Karpas-422 (cell line): ENCODE measurements around the gene MAPRE2. TPM values are rescaled to one million over a fixed set of nuclear protein-coding genes. Genes with fewer than 3 reads are reported as not detected.
A peak's percentile ranks its signal among the peaks of the same experiment; 100 is the strongest.

Experiments used
- DNase-seq: peaks from one replicate; pipeline ENCODE4 v3.0.0-alpha.2; 2015
- H2AFZ ChIP-seq: fragments of 200-600 bp; sonication (generic); 2 replicates; pipeline ENCODE4 v1.6.1; 2014; ENCODE audit warnings: antibody characterized with exemption, low read length, mixed read lengths
- H3K27ac ChIP-seq: fragments of 200-600 bp; sonication (generic); 2 replicates; pipeline ENCODE4 v1.5.1; 2014; ENCODE audit warnings: mild to moderate bottlenecking, low read length, moderate library complexity
- H3K27me3 ChIP-seq: fragments of 200-600 bp; sonication (generic); 2 replicates; pipeline ENCODE4 v1.6.1; 2014; ENCODE audit warnings: low read length, mixed read lengths
- H3K36me3 ChIP-seq: fragments of 200-600 bp; sonication (generic); 2 replicates; pipeline ENCODE4 v1.6.1; 2014; ENCODE audit warnings: low read length, mixed read lengths; ENCODE audit not compliant: insufficient read depth
- H3K4me1 ChIP-seq: fragments of 200-600 bp; sonication (generic); 2 replicates; pipeline ENCODE4 v1.6.1; 2014; ENCODE audit warnings: mild to moderate bottlenecking, low read length, mixed read lengths
- H3K4me2 ChIP-seq: fragments of 200-600 bp; sonication (generic); 2 replicates; pipeline ENCODE4 v1.6.1; 2014; ENCODE audit warnings: low read length, low read depth, mild to moderate bottlenecking; ENCODE audit not compliant: poor library complexity, severe bottlenecking
- H3K4me3 ChIP-seq: fragments of 200-600 bp; sonication (generic); 2 replicates; pipeline ENCODE4 v1.5.1; 2014; ENCODE audit warnings: mild to moderate bottlenecking, antibody characterized with exemption, low read length, mixed read lengths
- H3K79me2 ChIP-seq: fragments of 200-600 bp; sonication (generic); 2 replicates; pipeline ENCODE4 v1.6.1; 2014; ENCODE audit warnings: mild to moderate bottlenecking, low read length, mixed read lengths
- H3K9ac ChIP-seq: fragments of 200-600 bp; sonication (generic); 2 replicates; pipeline ENCODE4 v1.6.0; 2014; ENCODE audit warnings: low read length
- H3K9me2 ChIP-seq: fragments of 200-600 bp; sonication (generic), shearing (Covaris generic); replicated peaks from 2 replicates; pipeline ENCODE4 v1.6.0; 2014; ENCODE audit warnings: mild to moderate bottlenecking, low read length, moderate library complexity; ENCODE audit not compliant: insufficient read depth
- H3K9me3 ChIP-seq: fragments of 300-700, 200-600 bp; sonication (generic); 2 replicates; pipeline ENCODE4 v1.6.1; 2014; ENCODE audit warnings: low read length, mixed read lengths
- H4K20me1 ChIP-seq: fragments of 200-600 bp; sonication (generic); 2 replicates; pipeline ENCODE4 v1.6.1; 2014; ENCODE audit warnings: mild to moderate bottlenecking, antibody characterized with exemption, low read length, low read depth; ENCODE audit not compliant: insufficient read depth
- total RNA-seq: library from RNA; depleted of rRNA; stranded (reverse); fragments of >200 nt; shearing (Covaris generic); gene quantifications from 2 replicates; pipeline ENCODE4 v1.2.3, GENCODE V29; 2014; ENCODE audit warnings: low replicate concordance; rRNA removed

The MAPRE2 gene
- 200 and 267 TPM in 2 replicates for total RNA-seq

DNA sequence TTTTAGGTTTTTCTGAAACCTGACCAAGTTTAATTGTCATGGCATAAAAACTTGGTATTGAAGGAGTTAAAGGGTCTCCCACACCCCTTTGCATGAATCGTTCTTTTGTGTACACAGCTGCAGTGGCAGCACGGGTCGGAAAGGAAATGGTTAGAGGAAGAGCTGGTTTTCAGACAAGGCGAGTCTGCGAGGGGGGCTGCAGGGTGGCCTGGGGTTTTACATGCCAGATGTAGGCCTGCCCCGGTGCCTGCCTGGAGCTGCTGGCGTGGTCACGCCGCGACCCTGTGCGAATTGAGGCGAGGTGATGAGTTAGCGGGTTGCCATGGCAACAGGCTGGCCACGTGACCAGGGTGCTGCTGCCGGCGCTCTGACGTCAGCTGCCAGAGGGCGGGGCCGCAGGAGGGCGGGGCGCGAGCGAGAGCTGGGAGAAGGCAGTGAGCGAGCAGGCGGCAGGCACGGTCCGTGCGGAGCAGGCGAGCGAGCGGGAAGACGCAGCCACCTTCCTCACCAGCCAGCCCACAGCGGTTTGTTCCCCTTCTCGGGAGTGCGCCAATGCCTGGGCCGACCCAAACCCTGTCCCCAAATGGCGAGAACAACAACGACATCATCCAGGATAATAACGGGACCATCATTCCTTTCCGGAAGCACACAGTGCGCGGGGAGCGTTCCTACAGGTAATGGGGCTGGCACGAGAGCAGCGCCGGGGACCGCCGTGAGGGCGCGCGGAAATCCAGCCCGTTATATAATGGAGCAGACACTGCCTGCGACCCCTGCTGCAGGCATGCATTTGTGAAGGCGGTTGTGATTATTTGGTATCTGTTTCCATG lies at the start of gene MAPRE2:
Gene MAPRE2, plus strand, starts transcription at position 426 of the 827 bp plus-strand sequence. Its CDS starts 127 bp downstream, at position 553.
- H3K4me1 ChIP-seq: peaks cover 74% of the 10 kb centered on the region
- peak within 1 kb of the TSS; percentile 93 for H3K9ac ChIP-seq
- peak within 1 kb of the TSS; percentile 86 for H3K4me3 ChIP-seq
- no peaks in the 10 kb centered on the region for H3K27me3 ChIP-seq
- H3K4me2 ChIP-seq: peak within 1 kb of the TSS; percentile 93
- peaks cover 16% of the 10 kb centered on the region for H3K36me3 ChIP-seq
- H2AFZ ChIP-seq: no peak within 1 kb of the TSS
- H3K27ac ChIP-seq: peak within 1 kb of the TSS; percentile 99
- no peaks in the 10 kb centered on the region for H3K9me3 ChIP-seq
- DNase-seq: peak; percentile 100
- peaks cover 50% of the 10 kb centered on the region for H3K79me2 ChIP-seq
- peaks cover 35% of the 10 kb centered on the region; the same call in 1 of the 2 replicates for H4K20me1 ChIP-seq
- H3K9me2 ChIP-seq: no peaks in the 10 kb centered on the region

DNA sequence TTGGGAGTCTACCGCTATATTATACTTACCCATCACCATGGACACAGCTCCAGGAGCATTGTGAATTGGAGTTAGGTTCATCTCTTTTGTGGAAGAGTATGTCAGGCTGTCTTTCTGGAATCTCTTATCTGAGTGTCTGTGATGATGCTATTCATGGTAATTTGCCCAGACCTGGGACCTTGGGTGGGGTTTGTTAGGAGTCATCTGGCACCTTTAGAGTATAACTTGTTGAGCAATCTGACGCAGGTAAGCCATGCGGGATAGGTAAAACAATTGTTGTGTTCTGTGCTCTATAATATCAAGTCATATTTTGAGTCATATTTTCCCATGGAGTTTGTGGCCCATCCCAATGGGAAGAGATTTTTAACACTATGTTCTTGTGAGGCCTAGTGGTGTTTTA lies 49.7 kb upstream of the MAPRE2 start:
- H3K4me1 ChIP-seq: peaks cover 5% of the 10 kb centered on the region
- no peaks in the 10 kb centered on the region for H3K79me2 ChIP-seq
- no peaks in the 10 kb centered on the region for H4K20me1 ChIP-seq
- H3K27ac ChIP-seq: no peak overlapping the region
- H3K27me3 ChIP-seq: 0 out of 2 replicates have a peak, but pooled peaks cover 2% of the 10 kb centered on the region
- H3K36me3 ChIP-seq: no peaks in the 10 kb centered on the region
- H3K9me3 ChIP-seq: no peaks in the 10 kb centered on the region
- H3K4me2 ChIP-seq: no peak overlapping the region
- H3K4me3 ChIP-seq: no peak overlapping the region
- no peaks in the 10 kb centered on the region for H3K9me2 ChIP-seq
- DNase-seq: no peak
- no peak overlapping the region for H2AFZ ChIP-seq
- H3K9ac ChIP-seq: no peak overlapping the region

DNA sequence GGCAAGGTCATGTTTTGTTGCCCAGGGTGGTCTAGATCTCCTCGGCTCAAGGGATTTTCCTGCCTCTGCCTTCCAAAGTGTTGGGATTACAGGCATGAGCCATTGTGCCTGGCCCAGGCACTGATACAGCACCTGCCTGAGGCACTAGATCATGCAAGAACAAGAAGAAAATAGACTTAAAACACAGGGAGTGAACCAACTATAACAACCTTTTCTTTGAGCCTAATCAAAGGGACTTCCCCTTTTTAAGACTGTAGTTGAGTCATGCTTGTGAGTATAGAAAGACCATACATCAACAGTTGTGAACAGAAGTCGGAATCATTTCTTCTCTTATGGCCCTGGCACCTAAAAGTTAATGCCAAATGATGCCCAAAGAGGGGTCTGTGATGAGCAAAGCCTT lies 47.9 kb upstream of the MAPRE2 start:
- Histone ChIP-seq H3K4me1 (peaks cover 5% of the 10 kb centered on the region), H3K27ac (no peak overlapping the region), H3K36me3 (no peaks in the 10 kb centered on the region), H3K9ac (no peak overlapping the region), H3K4me3 (no peak overlapping the region), H3K79me2 (no peaks in the 10 kb centered on the region), H3K27me3 (0 out of 2 replicates have a peak, but pooled peaks cover 2% of the 10 kb centered on the region), H3K9me3 (no peaks in the 10 kb centered on the region), H3K9me2 (no peaks in the 10 kb centered on the region), H3K4me2 (no peak overlapping the region), H2AFZ (no peak overlapping the region), H4K20me1 (no peaks in the 10 kb centered on the region)
- peak; percentile 54 for DNase-seq

DNA sequence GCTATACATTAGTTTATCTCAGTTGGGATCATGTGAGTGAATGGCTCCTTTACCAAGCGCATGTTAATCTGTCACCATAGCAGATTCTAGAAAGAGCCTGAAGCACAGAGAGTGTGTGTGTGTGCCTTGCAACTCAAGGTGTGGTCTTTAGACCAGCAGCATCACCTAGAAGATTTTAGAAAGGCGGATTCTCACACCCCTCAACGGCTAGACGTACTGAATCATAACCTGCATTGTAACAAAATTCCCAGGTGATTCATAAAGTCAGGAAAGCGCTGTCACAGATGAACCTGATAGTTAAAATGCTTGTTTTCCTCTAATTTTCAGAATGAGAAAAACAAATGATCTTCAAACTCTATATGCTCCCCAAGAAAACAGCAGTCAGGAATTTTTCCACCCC lies 45.5 kb upstream of the MAPRE2 start:
- no peak for DNase-seq
- no peaks in the 10 kb centered on the region for H3K27me3 ChIP-seq
- H3K4me3 ChIP-seq: no peak overlapping the region
- H3K9ac ChIP-seq: no peak overlapping the region
- H3K79me2 ChIP-seq: no peaks in the 10 kb centered on the region
- H3K9me2 ChIP-seq: no peaks in the 10 kb centered on the region
- H3K4me1 ChIP-seq: peaks cover 18% of the 10 kb centered on the region
- no peak overlapping the region for H2AFZ ChIP-seq
- no peaks in the 10 kb centered on the region for H3K36me3 ChIP-seq
- no peak overlapping the region for H3K4me2 ChIP-seq
- no peaks in the 10 kb centered on the region for H4K20me1 ChIP-seq
- H3K27ac ChIP-seq: no peak overlapping the region
- H3K9me3 ChIP-seq: no peaks in the 10 kb centered on the region

DNA sequence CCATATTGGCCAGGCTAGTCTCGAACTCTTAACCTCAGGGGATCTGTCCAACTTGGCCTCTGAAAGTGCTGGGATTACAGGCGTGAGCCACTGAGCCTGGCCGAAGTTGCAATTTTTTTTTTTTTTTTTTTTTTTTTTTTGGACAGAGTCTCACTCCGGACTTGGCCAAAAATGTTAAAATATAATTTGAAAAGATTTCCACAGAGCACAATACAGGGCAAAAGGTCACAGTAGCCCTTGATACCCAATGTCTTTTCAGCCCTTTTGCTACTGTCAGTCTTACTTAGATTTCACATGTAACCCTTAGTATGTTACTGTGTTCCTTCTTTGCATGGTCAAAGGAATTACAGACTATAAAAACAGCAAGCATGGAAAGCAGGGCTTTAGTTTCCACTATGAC lies 42.6 kb upstream of the MAPRE2 start:
- Histone ChIP-seq H4K20me1 (no peaks in the 10 kb centered on the region), H3K36me3 (no peaks in the 10 kb centered on the region), H3K4me2 (no peak overlapping the region), H3K27me3 (no peaks in the 10 kb centered on the region), H3K9ac (no peak overlapping the region), H3K79me2 (no peaks in the 10 kb centered on the region), H2AFZ (no peak overlapping the region), H3K9me3 (no peaks in the 10 kb centered on the region), H3K27ac (no peak overlapping the region), H3K9me2 (no peaks in the 10 kb centered on the region), H3K4me1 (peaks cover 19% of the 10 kb centered on the region), H3K4me3 (no peak overlapping the region)
- no peak for DNase-seq

DNA sequence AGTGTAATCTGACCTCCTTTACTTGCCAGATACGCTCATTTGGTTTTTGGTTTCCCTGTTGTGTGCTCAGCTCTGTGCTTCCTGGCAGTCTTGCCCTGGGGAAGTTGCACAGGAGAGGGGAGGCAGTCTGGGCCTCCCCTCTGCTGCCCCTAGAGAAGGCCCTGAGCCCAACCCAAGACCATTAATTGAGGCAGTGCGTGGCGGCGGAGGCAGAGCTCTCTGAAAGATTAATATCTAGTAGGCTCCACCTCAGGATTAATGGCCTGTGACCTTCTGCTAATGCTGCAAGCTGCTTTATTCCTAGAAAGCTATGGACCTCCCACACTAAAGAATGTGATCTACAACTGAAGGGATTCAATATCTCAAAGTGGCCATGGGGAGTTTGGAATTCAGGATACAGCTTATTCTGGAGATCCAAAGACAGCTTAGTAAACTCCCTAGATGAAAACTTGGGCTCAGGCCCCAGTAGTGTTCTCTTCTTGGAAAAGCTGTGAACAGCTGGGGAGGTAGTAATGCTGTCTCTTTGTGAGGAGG lies 41.4 kb upstream of the MAPRE2 start:
- Histone ChIP-seq H3K27ac (no peak overlapping the region), H3K36me3 (no peaks in the 10 kb centered on the region), H3K4me2 (peak overlapping the region; percentile 25), H3K79me2 (no peaks in the 10 kb centered on the region), H3K9me2 (no peaks in the 10 kb centered on the region), H3K4me3 (no peak overlapping the region), H3K4me1 (peaks cover 19% of the 10 kb centered on the region), H3K9ac (no peak overlapping the region), H4K20me1 (no peaks in the 10 kb centered on the region), H2AFZ (no peak overlapping the region), H3K9me3 (no peaks in the 10 kb centered on the region), H3K27me3 (no peaks in the 10 kb centered on the region)
- DNase-seq: peak; percentile 73

DNA sequence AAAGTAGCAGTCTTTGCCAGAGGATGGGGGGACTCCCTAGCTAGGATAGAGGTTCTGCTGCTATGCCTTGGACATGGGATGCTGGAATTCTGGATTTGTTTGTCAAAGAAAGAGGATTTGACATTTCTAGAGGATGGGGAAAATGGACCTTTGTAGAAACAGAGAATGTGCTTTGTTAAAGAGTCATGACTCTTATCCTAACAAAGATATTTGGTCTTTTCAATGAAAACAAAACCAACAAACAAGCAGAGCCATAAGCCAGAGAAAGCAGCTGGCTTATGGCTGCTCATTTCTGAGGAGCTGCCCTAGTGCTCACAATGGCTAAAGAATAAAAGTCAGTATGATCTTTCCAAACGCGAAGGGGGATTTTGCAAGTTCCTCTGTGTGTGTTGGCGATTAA lies 40.8 kb upstream of the MAPRE2 start:
- Histone ChIP-seq H3K4me2 (no peak overlapping the region), H3K79me2 (no peaks in the 10 kb centered on the region), H4K20me1 (no peaks in the 10 kb centered on the region), H3K4me3 (no peak overlapping the region), H3K4me1 (peaks cover 21% of the 10 kb centered on the region), H3K9me2 (no peaks in the 10 kb centered on the region), H3K27me3 (no peaks in the 10 kb centered on the region), H2AFZ (no peak overlapping the region), H3K9ac (no peak overlapping the region), H3K36me3 (no peaks in the 10 kb centered on the region), H3K9me3 (no peaks in the 10 kb centered on the region), H3K27ac (no peak overlapping the region)
- no peak for DNase-seq

DNA sequence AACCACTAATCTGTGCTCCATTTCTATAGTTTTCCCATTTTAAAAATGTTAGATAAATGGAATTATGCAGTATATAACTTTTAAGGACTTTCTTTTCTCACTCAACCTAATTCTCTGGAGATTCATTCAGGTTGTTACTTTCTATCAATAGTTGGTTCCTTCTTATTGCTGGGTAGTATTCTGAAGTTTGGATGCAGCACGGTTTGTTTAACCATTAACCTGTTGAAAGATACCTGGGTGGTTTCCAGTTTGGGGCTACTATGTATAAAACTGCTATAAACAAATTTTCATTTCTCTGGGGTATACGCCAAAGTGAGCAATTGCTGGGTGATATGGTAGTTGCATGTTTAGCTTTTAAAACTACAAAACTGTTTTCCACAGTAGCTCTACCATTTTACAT lies 39.1 kb upstream of the MAPRE2 start:
- Histone ChIP-seq H3K4me1 (peaks cover 38% of the 10 kb centered on the region), H3K9me2 (no peaks in the 10 kb centered on the region), H3K4me2 (no peak overlapping the region), H3K27ac (no peak overlapping the region), H4K20me1 (no peaks in the 10 kb centered on the region), H3K4me3 (no peak overlapping the region), H3K9me3 (no peaks in the 10 kb centered on the region), H3K36me3 (no peaks in the 10 kb centered on the region), H3K27me3 (no peaks in the 10 kb centered on the region), H3K9ac (no peak overlapping the region), H2AFZ (no peak overlapping the region), H3K79me2 (no peaks in the 10 kb centered on the region)
- DNase-seq: no peak
